Measurements from ENCODE around the gene HHLA2.

DNA sequence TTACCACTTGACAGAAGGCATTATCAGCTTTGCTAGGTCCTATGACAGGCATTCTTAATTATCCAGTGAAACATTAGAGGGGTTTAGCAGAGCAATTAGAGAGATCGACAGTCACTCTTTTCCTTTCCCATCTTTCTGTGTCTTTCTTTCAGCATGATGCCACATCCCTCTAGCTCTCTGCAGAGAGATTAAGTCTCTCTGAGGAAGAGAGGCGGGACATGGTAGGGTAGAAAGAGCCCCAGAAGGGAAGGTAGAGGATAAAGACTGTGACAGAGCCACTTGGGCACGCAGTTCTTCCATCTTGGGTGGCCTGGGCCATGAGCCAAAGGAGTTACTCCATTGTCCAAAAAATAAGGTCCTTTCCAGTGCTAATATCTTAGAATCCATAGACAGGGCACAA lies 55.8 kb downstream of the HHLA2 start:
- TF ChIP-seq, protein P1, sequence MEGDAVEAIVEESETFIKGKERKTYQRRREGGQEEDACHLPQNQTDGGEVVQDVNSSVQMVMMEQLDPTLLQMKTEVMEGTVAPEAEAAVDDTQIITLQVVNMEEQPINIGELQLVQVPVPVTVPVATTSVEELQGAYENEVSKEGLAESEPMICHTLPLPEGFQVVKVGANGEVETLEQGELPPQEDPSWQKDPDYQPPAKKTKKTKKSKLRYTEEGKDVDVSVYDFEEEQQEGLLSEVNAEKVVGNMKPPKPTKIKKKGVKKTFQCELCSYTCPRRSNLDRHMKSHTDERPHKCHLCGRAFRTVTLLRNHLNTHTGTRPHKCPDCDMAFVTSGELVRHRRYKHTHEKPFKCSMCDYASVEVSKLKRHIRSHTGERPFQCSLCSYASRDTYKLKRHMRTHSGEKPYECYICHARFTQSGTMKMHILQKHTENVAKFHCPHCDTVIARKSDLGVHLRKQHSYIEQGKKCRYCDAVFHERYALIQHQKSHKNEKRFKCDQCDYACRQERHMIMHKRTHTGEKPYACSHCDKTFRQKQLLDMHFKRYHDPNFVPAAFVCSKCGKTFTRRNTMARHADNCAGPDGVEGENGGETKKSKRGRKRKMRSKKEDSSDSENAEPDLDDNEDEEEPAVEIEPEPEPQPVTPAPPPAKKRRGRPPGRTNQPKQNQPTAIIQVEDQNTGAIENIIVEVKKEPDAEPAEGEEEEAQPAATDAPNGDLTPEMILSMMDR (IDR thresholded peaks at IDR 0.05; ENCODE audit: low read depth, low read length) = no peak
- TF ChIP-seq, protein P2, sequence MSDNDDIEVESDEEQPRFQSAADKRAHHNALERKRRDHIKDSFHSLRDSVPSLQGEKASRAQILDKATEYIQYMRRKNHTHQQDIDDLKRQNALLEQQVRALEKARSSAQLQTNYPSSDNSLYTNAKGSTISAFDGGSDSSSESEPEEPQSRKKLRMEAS (IDR thresholded peaks at IDR 0.05; ENCODE audit: low read depth, low read length) = no peak
- TF ChIP-seq POLR2A (IDR thresholded peaks at IDR 0.05; ENCODE audit: extremely low read depth, insufficient read length) (no peak), MYC (IDR thresholded peaks at IDR 0.05; ENCODE audit: low read depth, low read length) (no peak)

All from NB4 (cell line).